SH-SY5Y (cell line): ENCODE results near the gene ACTR5.

Experiments used
- GATA2 ChIP-seq: IDR thresholded peaks from 2 replicates; pipeline ENCODE4 v1.6.1; 2011; ENCODE audit warnings: mild to moderate bottlenecking, low read depth, low read length
- GATA3 ChIP-seq: IDR thresholded peaks from 2 replicates; pipeline ENCODE4 v1.6.1; 2011; ENCODE audit warnings: low read depth, mild to moderate bottlenecking, low read length, moderate library complexity

GRCh38 chr20:38745757-38746156, 2.5 kb upstream of the ACTR5 start:
- no peak for TF ChIP-seq GATA2
- no peak for TF ChIP-seq GATA3
